PC-9 (cell line): Measurements from ENCODE around the gene SUGCT.

Experiments used
- CTCF ChIP-seq: fragments of 200-600 bp; sonication (generic); conservative IDR thresholded peaks from 2 replicates; pipeline ENCODE4 v1.6.1; 2017; ENCODE audit warnings: mixed run types, antibody characterized with exemption, mild to moderate bottlenecking, moderate library complexity
- EZH2 ChIP-seq: fragments of 200-600 bp; sonication (generic); IDR thresholded peaks from 2 replicates; pipeline ENCODE4 v1.8.0; 2017; ENCODE audit warnings: antibody characterized with exemption, low read depth

- no peak for TF ChIP-seq CTCF
- no peak for TF ChIP-seq EZH2
These were observed 14.8 kb upstream of the SUGCT start for GRCh38 chr7:40120020-40120419.
